ENCODE results near the gene UBE2Q2. TPM values are rescaled to one million over a fixed set of nuclear protein-coding genes. Genes with fewer than 3 reads are reported as not detected.
A peak's percentile ranks its signal among the peaks of the same experiment; 100 is the strongest.

Gene UBE2Q2
- total RNA-seq, 1 experiment from 2014 or later: 27.0 TPM

DNA sequence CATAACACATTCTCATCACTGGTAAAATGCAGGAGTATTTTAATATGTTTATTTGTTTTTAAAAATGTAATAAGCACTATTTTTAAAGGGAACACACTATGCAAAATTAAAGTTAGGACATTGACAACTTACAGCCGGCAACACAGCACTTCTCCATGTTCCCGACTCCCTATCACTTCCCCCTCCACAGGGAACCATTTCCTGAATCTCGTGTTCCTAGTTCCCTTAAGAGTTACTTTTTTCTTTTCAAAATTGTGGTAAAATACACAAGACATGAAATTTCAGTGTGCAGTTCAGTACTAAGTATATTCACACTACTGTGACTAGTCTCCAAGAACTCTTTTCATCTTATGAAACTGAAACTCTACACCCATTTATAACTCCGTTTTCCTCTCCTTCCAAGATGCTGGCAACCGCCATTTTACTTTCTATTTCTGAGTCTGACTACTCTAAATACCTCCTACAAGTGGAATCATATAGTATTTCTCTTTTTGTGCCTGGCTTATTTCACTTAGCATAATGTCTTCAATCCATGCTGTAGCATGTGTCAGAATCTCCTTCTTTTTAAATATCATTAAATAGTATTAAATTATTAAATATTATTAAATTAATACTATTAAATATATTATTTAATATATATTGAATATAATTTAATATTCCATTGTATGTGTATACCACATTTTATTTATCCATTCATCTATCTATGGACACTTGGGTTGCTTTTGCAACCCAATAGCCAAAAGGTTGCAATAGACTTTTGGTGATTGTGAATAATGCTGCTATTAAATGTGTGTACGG is 25.9 kb upstream of the UBE2Q2 start:
- ATAC-seq: no peak
- ChIA-PET POLR2A (no interaction called here), CTCF (interaction anchor here (2.7 kb wide), 1 partner anchor 16 kb away, joined by 7 read pairs; no protein-coding TSS in a partner anchor)
- Mint-ChIP-seq H3K4me3 (no peak overlapping the region), H3K27ac (no peak overlapping the region; the same call in 1 of the 2 replicates), H3K27me3 (ENCODE audit: low read depth) (peaks cover 2% of the 10 kb centered on the region; the same call in 1 of the 2 replicates), H3K4me1 (0 out of 2 replicates have a peak, but pooled peaks cover 2% of the 10 kb centered on the region), H3K9me3 (0 out of 2 replicates have a peak, but pooled peaks cover 6% of the 10 kb centered on the region), H3K36me3 (no peaks in the 10 kb centered on the region)
- DNase-seq (ENCODE audit: low spot score): no peak
- TF ChIP-seq HMGA2 (CRISPR knock-in tag; IDR thresholded peaks at IDR 0.05): peak; percentile 97
- TF ChIP-seq, protein P1, sequence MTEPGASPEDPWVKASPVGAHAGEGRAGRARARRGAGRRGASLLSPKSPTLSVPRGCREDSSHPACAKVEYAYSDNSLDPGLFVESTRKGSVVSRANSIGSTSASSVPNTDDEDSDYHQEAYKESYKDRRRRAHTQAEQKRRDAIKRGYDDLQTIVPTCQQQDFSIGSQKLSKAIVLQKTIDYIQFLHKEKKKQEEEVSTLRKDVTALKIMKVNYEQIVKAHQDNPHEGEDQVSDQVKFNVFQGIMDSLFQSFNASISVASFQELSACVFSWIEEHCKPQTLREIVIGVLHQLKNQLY (CRISPR knock-in tag; IDR thresholded peaks at IDR 0.05): no peak

DNA sequence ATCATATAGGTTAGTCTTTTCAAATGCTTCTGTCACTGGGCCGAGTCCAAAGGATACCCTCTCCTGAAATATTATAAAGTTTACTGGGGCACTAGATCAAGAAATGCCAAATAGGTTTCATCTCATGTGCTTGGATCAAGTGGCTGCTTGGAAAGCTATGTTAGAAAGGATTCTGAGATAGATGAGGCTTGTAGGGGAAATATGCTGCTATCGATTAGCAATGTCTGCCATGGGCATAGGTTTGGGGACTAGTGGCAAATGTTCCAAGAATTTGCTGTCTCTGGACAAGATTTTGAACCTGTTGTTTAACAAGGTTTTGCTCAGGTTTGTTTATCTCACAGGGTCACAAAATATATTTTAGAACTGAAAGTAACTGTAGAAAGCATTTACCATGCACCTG is 23.0 kb upstream of the UBE2Q2 start:
- Mint-ChIP-seq H3K9me3 (0 out of 2 replicates have a peak, but pooled peaks cover 2% of the 10 kb centered on the region), H3K27me3 (ENCODE audit: low read depth) (peaks cover 2% of the 10 kb centered on the region), H3K36me3 (no peaks in the 10 kb centered on the region), H3K4me1 (peaks cover 17% of the 10 kb centered on the region), H3K27ac (no peak overlapping the region), H3K4me3 (no peak overlapping the region)
- ATAC-seq (no peak), DNase-seq (ENCODE audit: low spot score) (no peak)
- ChIA-PET POLR2A (no interaction called here), CTCF (interaction anchor here (1.0 to 1.8 kb wide), 3 partner anchors 10 to 134 kb away, joined by 3 to 11 read pairs (median 5); no protein-coding TSS in a partner anchor)
- TF ChIP-seq ZBTB21 (CRISPR knock-in tag; IDR thresholded peaks at IDR 0.05; ENCODE audit: borderline replicate concordance) (no peak), HMGA2 (CRISPR knock-in tag; IDR thresholded peaks at IDR 0.05) (no peak), ZNF219 (CRISPR knock-in tag; IDR thresholded peaks at IDR 0.05; ENCODE audit: borderline replicate concordance) (no peak), SP1 (CRISPR knock-in tag; conservative IDR thresholded peaks at IDR 0.05) (no peak)
- TF ChIP-seq, protein P2, sequence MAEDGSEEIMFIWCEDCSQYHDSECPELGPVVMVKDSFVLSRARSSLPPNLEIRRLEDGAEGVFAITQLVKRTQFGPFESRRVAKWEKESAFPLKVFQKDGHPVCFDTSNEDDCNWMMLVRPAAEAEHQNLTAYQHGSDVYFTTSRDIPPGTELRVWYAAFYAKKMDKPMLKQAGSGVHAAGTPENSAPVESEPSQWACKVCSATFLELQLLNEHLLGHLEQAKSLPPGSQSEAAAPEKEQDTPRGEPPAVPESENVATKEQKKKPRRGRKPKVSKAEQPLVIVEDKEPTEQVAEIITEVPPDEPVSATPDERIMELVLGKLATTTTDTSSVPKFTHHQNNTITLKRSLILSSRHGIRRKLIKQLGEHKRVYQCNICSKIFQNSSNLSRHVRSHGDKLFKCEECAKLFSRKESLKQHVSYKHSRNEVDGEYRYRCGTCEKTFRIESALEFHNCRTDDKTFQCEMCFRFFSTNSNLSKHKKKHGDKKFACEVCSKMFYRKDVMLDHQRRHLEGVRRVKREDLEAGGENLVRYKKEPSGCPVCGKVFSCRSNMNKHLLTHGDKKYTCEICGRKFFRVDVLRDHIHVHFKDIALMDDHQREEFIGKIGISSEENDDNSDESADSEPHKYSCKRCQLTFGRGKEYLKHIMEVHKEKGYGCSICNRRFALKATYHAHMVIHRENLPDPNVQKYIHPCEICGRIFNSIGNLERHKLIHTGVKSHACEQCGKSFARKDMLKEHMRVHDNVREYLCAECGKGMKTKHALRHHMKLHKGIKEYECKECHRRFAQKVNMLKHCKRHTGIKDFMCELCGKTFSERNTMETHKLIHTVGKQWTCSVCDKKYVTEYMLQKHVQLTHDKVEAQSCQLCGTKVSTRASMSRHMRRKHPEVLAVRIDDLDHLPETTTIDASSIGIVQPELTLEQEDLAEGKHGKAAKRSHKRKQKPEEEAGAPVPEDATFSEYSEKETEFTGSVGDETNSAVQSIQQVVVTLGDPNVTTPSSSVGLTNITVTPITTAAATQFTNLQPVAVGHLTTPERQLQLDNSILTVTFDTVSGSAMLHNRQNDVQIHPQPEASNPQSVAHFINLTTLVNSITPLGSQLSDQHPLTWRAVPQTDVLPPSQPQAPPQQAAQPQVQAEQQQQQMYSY (CRISPR knock-in tag; IDR thresholded peaks at IDR 0.05): no peak
- TF ChIP-seq, protein P3, sequence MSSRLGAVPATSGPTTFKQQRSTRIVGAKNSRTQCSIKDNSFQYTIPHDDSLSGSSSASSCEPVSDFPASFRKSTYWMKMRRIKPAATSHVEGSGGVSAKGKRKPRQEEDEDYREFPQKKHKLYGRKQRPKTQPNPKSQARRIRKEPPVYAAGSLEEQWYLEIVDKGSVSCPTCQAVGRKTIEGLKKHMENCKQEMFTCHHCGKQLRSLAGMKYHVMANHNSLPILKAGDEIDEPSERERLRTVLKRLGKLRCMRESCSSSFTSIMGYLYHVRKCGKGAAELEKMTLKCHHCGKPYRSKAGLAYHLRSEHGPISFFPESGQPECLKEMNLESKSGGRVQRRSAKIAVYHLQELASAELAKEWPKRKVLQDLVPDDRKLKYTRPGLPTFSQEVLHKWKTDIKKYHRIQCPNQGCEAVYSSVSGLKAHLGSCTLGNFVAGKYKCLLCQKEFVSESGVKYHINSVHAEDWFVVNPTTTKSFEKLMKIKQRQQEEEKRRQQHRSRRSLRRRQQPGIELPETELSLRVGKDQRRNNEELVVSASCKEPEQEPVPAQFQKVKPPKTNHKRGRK (CRISPR knock-in tag; IDR thresholded peaks at IDR 0.05; ENCODE audit: borderline replicate concordance): no peak
- TF ChIP-seq, protein P4, sequence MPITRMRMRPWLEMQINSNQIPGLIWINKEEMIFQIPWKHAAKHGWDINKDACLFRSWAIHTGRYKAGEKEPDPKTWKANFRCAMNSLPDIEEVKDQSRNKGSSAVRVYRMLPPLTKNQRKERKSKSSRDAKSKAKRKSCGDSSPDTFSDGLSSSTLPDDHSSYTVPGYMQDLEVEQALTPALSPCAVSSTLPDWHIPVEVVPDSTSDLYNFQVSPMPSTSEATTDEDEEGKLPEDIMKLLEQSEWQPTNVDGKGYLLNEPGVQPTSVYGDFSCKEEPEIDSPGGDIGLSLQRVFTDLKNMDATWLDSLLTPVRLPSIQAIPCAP (CRISPR knock-in tag; IDR thresholded peaks at IDR 0.05): no peak
- TF ChIP-seq, protein P5, sequence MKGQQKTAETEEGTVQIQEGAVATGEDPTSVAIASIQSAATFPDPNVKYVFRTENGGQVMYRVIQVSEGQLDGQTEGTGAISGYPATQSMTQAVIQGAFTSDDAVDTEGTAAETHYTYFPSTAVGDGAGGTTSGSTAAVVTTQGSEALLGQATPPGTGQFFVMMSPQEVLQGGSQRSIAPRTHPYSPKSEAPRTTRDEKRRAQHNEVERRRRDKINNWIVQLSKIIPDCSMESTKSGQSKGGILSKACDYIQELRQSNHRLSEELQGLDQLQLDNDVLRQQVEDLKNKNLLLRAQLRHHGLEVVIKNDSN (CRISPR knock-in tag; IDR thresholded peaks at IDR 0.05): no peak
- TF ChIP-seq, protein P6, sequence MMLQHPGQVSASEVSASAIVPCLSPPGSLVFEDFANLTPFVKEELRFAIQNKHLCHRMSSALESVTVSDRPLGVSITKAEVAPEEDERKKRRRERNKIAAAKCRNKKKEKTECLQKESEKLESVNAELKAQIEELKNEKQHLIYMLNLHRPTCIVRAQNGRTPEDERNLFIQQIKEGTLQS (CRISPR knock-in tag; conservative IDR thresholded peaks at IDR 0.05): no peak
- TF ChIP-seq, protein P7, sequence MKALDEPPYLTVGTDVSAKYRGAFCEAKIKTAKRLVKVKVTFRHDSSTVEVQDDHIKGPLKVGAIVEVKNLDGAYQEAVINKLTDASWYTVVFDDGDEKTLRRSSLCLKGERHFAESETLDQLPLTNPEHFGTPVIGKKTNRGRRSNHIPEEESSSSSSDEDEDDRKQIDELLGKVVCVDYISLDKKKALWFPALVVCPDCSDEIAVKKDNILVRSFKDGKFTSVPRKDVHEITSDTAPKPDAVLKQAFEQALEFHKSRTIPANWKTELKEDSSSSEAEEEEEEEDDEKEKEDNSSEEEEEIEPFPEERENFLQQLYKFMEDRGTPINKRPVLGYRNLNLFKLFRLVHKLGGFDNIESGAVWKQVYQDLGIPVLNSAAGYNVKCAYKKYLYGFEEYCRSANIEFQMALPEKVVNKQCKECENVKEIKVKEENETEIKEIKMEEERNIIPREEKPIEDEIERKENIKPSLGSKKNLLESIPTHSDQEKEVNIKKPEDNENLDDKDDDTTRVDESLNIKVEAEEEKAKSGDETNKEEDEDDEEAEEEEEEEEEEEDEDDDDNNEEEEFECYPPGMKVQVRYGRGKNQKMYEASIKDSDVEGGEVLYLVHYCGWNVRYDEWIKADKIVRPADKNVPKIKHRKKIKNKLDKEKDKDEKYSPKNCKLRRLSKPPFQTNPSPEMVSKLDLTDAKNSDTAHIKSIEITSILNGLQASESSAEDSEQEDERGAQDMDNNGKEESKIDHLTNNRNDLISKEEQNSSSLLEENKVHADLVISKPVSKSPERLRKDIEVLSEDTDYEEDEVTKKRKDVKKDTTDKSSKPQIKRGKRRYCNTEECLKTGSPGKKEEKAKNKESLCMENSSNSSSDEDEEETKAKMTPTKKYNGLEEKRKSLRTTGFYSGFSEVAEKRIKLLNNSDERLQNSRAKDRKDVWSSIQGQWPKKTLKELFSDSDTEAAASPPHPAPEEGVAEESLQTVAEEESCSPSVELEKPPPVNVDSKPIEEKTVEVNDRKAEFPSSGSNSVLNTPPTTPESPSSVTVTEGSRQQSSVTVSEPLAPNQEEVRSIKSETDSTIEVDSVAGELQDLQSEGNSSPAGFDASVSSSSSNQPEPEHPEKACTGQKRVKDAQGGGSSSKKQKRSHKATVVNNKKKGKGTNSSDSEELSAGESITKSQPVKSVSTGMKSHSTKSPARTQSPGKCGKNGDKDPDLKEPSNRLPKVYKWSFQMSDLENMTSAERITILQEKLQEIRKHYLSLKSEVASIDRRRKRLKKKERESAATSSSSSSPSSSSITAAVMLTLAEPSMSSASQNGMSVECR (CRISPR knock-in tag; IDR thresholded peaks at IDR 0.05; ENCODE audit: borderline replicate concordance): no peak
- TF ChIP-seq, protein P8, sequence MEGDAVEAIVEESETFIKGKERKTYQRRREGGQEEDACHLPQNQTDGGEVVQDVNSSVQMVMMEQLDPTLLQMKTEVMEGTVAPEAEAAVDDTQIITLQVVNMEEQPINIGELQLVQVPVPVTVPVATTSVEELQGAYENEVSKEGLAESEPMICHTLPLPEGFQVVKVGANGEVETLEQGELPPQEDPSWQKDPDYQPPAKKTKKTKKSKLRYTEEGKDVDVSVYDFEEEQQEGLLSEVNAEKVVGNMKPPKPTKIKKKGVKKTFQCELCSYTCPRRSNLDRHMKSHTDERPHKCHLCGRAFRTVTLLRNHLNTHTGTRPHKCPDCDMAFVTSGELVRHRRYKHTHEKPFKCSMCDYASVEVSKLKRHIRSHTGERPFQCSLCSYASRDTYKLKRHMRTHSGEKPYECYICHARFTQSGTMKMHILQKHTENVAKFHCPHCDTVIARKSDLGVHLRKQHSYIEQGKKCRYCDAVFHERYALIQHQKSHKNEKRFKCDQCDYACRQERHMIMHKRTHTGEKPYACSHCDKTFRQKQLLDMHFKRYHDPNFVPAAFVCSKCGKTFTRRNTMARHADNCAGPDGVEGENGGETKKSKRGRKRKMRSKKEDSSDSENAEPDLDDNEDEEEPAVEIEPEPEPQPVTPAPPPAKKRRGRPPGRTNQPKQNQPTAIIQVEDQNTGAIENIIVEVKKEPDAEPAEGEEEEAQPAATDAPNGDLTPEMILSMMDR (IDR thresholded peaks at IDR 0.05): no peak

Data from WTC11 (cell line).